Endothelial cell of umbilical vein (primary cell): ENCODE results near the gene SERPINA5. TPM values are rescaled to one million over a fixed set of nuclear protein-coding genes. Genes with fewer than 3 reads are reported as not detected.

Experiments
- BruUV-seq: library from RNA; stranded (reverse); fragments of 400-500 nt; replicated peaks from 2 replicates; lab custom pipeline; 2021; lab: Mats Ljungman, UMichigan
- CTCF ChIA-PET: fragments of 300-600, 350-600 bp; sonication (Branson Sonifier 250); formaldehyde crosslinking; loops from one replicate; lab custom pipeline; 2021; ENCODE audit warnings: antibody characterized with exemption, inconsistent platforms; lab: Charles Lee
- POLR2A ChIA-PET: fragments of 300-600, 350-600 bp; sonication (Branson Sonifier 250); formaldehyde crosslinking; loops from one replicate; lab custom pipeline; 2021; ENCODE audit warnings: antibody characterized with exemption, inconsistent platforms; lab: Charles Lee
- DNase-seq: peaks from one replicate; pipeline ENCODE4 v3.0.0-alpha.2; 2011; ENCODE audit warnings: low read depth, low spot score
- FAIRE-seq: peaks from 2 replicates; lab custom pipeline; 2011; peaks lifted over from hg19 to GRCh38; lab: Jason Lieb, UNC
- H2AFZ ChIP-seq: 2 replicates; pipeline ENCODE4 v1.6.0; 2012; ENCODE audit warnings: low read depth, low read length, control low read depth, inconsistent platforms
- H3K27ac ChIP-seq: 2 replicates; pipeline ENCODE4 v1.5.1; 2011; ENCODE audit warnings: low read depth, mild to moderate bottlenecking, control low read depth, low read length, moderate library complexity; ENCODE audit not compliant: insufficient read depth
- H3K27me3 ChIP-seq, 2 experiments: 2 replicates each; pipeline versions ENCODE4 v1.6.0 to v1.6.1; 2011; ENCODE audit warnings: low read length in 2 of 2, mixed read lengths in 1 of 2; ENCODE audit not compliant: control insufficient read depth in 2 of 2, insufficient read depth in 2 of 2
- H3K36me3 ChIP-seq, 2 experiments: 2 replicates in 1 of 2; 3 replicates in 1 of 2; pipeline ENCODE4 v1.5.1; 2011; ENCODE audit warnings: low read length in 2 of 2, mild to moderate bottlenecking in 1 of 2, moderate library complexity in 1 of 2; ENCODE audit not compliant: control insufficient read depth in 2 of 2, insufficient read depth in 2 of 2; ENCODE audit errors: extremely low read depth in 1 of 2
- H3K4me1 ChIP-seq: 3 replicates; pipeline ENCODE4 v1.5.1; 2011; ENCODE audit warnings: mild to moderate bottlenecking, low read length; ENCODE audit not compliant: control insufficient read depth, insufficient read depth; ENCODE audit errors: extremely low read depth
- H3K4me2 ChIP-seq: 2 replicates; pipeline ENCODE4 v1.6.1; 2011; ENCODE audit warnings: low read length, control low read depth, mixed read lengths; ENCODE audit not compliant: insufficient read depth
- H3K4me3 ChIP-seq, 3 experiments: fragments of 200-600 bp in 1 of 3; sonication (generic), shearing (Covaris generic) in 1 of 3; replicated peaks in 1 of 3; 2 replicates each; pipeline ENCODE4 v1.5.1; 2011 to 2016; ENCODE audit warnings: control low read depth in 3 of 3, low read length in 3 of 3, mild to moderate bottlenecking in 2 of 3, inconsistent platforms in 1 of 3, low read depth in 1 of 3, moderate library complexity in 1 of 3; ENCODE audit not compliant: insufficient read depth in 1 of 3
- H3K79me2 ChIP-seq: 2 replicates; pipeline ENCODE4 v1.6.0; 2012; ENCODE audit warnings: low read length, inconsistent platforms; ENCODE audit not compliant: control insufficient read depth, insufficient read depth
- H3K9ac ChIP-seq: replicated peaks from 2 replicates; pipeline ENCODE3; 2011; ENCODE audit warnings: low read length, control low read depth; ENCODE audit not compliant: insufficient read depth; ENCODE audit errors: extremely low read depth
- H3K9me1 ChIP-seq: replicated peaks from 3 replicates; pipeline ENCODE4 v1.6.0; 2011; ENCODE audit warnings: mild to moderate bottlenecking, low read length; ENCODE audit not compliant: control insufficient read depth, insufficient read depth; ENCODE audit errors: extremely low read depth
- H3K9me3 ChIP-seq: replicated peaks from 2 replicates; pipeline ENCODE4 v1.5.1; 2012; ENCODE audit warnings: low read length, inconsistent platforms; ENCODE audit not compliant: control insufficient read depth, insufficient read depth
- H4K20me1 ChIP-seq: replicated peaks from 2 replicates; pipeline ENCODE3; 2011; ENCODE audit warnings: mild to moderate bottlenecking, low read length; ENCODE audit not compliant: control insufficient read depth, insufficient read depth; ENCODE audit errors: extremely low read depth
- CTCF ChIP-seq, 2 donors: IDR thresholded peaks; 1 replicate in 1 of 2; 2 replicates in 1 of 2; pipeline ENCODE4 v1.5.1; 2011; ENCODE audit warnings: low read length in 2 of 2, mild to moderate bottlenecking in 2 of 2, moderate library complexity in 2 of 2, control low read depth in 1 of 2, inconsistent platforms in 1 of 2, low read depth in 1 of 2; ENCODE audit not compliant: insufficient read depth in 1 of 2; ENCODE audit errors: extremely low read depth in 1 of 2
- EZH2 ChIP-seq: IDR thresholded peaks from 2 replicates; pipeline ENCODE4 v1.6.1; 2012; ENCODE audit warnings: borderline replicate concordance, low read depth, mild to moderate bottlenecking, moderate library complexity, low read length, inconsistent platforms; ENCODE audit not compliant: severe bottlenecking
- FOS ChIP-seq: IDR thresholded peaks from 2 replicates; pipeline ENCODE4 v1.6.1; 2011; ENCODE audit warnings: mild to moderate bottlenecking, low read length, moderate library complexity, borderline replicate concordance; ENCODE audit not compliant: insufficient read depth
- GATA2 ChIP-seq: IDR thresholded peaks from 2 replicates; pipeline ENCODE4 v1.7.0; 2011; ENCODE audit warnings: low read depth, mild to moderate bottlenecking, moderate library complexity, mixed read lengths, low read length; ENCODE audit not compliant: insufficient read length, insufficient read depth
- JUN ChIP-seq: IDR thresholded peaks from 2 replicates; pipeline ENCODE4 v1.6.1; 2011; ENCODE audit warnings: borderline replicate concordance, low read depth; ENCODE audit not compliant: insufficient read length, insufficient read depth
- MYC ChIP-seq: IDR thresholded peaks from one replicate; pipeline ENCODE4 v1.6.1; 2011; ENCODE audit warnings: mild to moderate bottlenecking, low read depth, low read length
- POLR2A ChIP-seq: IDR thresholded peaks from 2 replicates; pipeline ENCODE4 v1.6.1; 2012; ENCODE audit warnings: low read depth, mild to moderate bottlenecking, control low read depth, low read length
- POLR2AphosphoS5 ChIP-seq: IDR thresholded peaks from 2 replicates; pipeline ENCODE4 v1.6.1; 2012; ENCODE audit warnings: low read depth, mild to moderate bottlenecking, control low read depth, low read length, moderate library complexity; ENCODE audit not compliant: insufficient read depth
- dilution Hi-C: fragments of 300-500 bp; cut with MboI; formaldehyde crosslinking; loops from one replicate; pipeline ENCODE4 v1.15.0; 2019; ENCODE audit warnings: low sequenced_read_pairs; ENCODE audit not compliant: extremely low pct_ligation_motif_present
- intact Hi-C: fragments of 100-400 bp; cut with micrococcal nuclease; formaldehyde crosslinking; loops from one replicate; pipeline ENCODE4 v1.10.0; 2022
- polyA plus RNA-seq, 4 experiments: library from polyadenylated mRNA; depleted of rRNA in 3 of 4; stranded (reverse) in 3 of 4; unstranded in 1 of 4; fragments of >200 nt; gene quantifications; 2 replicates each; pipeline versions ENCODE4 v1.2.1 to v1.2.3, GENCODE V29; 2011 to 2012; ENCODE audit warnings: missing spikeins in 1 of 4
- total RNA-seq: library from RNA; stranded (reverse); gene quantifications from 2 replicates; pipeline ENCODE4 v1.2.3, GENCODE V29; 2021
- TF ChIP-seq, protein P1 (sequence below): IDR thresholded peaks from 2 replicates; pipeline ENCODE4 v1.6.1; 2011; ENCODE audit not compliant: insufficient read depth, insufficient read length

The SERPINA5 gene
- total and polyA plus RNA-seq, 2 donors (not counting 3 experiments of a cell fraction or from before 2014, with no cell fraction given): 0.12 TPM; not detected in 1

DNA sequence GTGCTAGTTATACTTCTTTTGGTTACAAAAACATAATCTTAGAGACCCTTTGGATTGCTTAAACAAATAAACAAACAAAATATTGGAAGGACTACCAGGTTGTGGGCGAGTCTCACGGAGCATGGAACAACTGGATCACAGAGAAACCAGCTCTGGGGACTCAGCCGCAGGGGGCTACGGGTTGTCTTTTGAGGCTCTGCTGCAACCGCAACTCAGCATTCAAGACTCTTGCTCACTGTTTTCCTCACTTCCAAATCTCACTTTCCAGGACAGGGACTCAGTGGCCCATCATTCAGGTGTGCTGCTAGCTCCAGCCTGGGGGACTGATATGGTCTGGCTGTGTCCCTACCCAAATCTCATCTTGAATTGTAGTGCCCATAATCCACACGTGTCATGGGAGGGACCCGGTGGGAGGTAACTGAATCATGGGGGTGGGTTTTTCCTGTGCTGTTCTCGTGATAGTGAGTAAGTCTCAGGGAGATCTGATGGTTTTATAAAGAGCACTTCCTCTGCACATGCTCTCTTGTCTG, 34.0 kb upstream of the SERPINA5 start:
- H3K36me3 ChIP-seq: no peaks in the 10 kb centered on the region
- H3K9me1 ChIP-seq: no peaks in the 10 kb centered on the region
- ChIA-PET POLR2A (no interaction called here), CTCF (interaction anchor here (1.2 kb wide), 1 partner anchor 113 kb away, joined by 4 read pairs; no protein-coding TSS in a partner anchor)
- H3K4me1 ChIP-seq: peaks cover 9% of the 10 kb centered on the region
- no peak overlapping the region for H3K27ac ChIP-seq
- no peak overlapping the region for H2AFZ ChIP-seq
- H3K4me2 ChIP-seq: no peak overlapping the region
- H3K4me3 ChIP-seq: no peak overlapping the region
- no peaks in the 10 kb centered on the region for H4K20me1 ChIP-seq
- H3K27me3 ChIP-seq: no peaks in the 10 kb centered on the region
- FAIRE-seq (no peak), DNase-seq (no peak)
- TF ChIP-seq, protein P1, sequence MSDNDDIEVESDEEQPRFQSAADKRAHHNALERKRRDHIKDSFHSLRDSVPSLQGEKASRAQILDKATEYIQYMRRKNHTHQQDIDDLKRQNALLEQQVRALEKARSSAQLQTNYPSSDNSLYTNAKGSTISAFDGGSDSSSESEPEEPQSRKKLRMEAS: no peak
- TF ChIP-seq POLR2AphosphoS5: no peak
- no peak for TF ChIP-seq FOS
- TF ChIP-seq EZH2: no peak
- no peak for TF ChIP-seq CTCF (IDR thresholded peaks at IDR 0.05; ENCODE audit: extremely low read depth in 1 of 2, insufficient read depth in 1 of 2, low read depth in 1 of 2, low read length in 2 of 2)
- no peak for TF ChIP-seq POLR2A
- no peak for TF ChIP-seq MYC
- TF ChIP-seq GATA2: no peak
- TF ChIP-seq JUN: no peak
- intact Hi-C loops (loop anchor here (10.0 kb wide), 1 partner anchor 412 kb away; no protein-coding TSS in a partner anchor), dilution Hi-C loops (no loop called here)
- no TSS peak for BruUV-seq
- no peak overlapping the region for H3K9ac ChIP-seq
- no peaks in the 10 kb centered on the region for H3K79me2 ChIP-seq
- H3K9me3 ChIP-seq: no peaks in the 10 kb centered on the region
